Endothelial cell of umbilical vein (primary cell): ENCODE measurements around the gene PKNOX1. TPM values are rescaled to one million over a fixed set of nuclear protein-coding genes. Genes with fewer than 3 reads are reported as not detected.
"Not testable (repeated sequence)": the region's sequence is repeated elsewhere in the genome, so short reads cannot be mapped to it uniquely, and the experiment has no call there.

Experiments
- BruUV-seq: library from RNA; stranded (reverse); fragments of 400-500 nt; replicated peaks from 2 replicates; lab custom pipeline; 2021; lab: Mats Ljungman, UMichigan
- CTCF ChIA-PET: fragments of 300-600, 350-600 bp; sonication (Branson Sonifier 250); formaldehyde crosslinking; loops from one replicate; lab custom pipeline; 2021; ENCODE audit warnings: antibody characterized with exemption, inconsistent platforms; lab: Charles Lee
- POLR2A ChIA-PET: fragments of 300-600, 350-600 bp; sonication (Branson Sonifier 250); formaldehyde crosslinking; loops from one replicate; lab custom pipeline; 2021; ENCODE audit warnings: antibody characterized with exemption, inconsistent platforms; lab: Charles Lee
- DNase-seq: peaks from one replicate; pipeline ENCODE4 v3.0.0-alpha.2; 2011; ENCODE audit warnings: low read depth, low spot score
- FAIRE-seq: peaks from 2 replicates; lab custom pipeline; 2011; peaks lifted over from hg19 to GRCh38; lab: Jason Lieb, UNC
- H2AFZ ChIP-seq: 2 replicates; pipeline ENCODE4 v1.6.0; 2012; ENCODE audit warnings: low read depth, low read length, control low read depth, inconsistent platforms
- H3K27ac ChIP-seq: 2 replicates; pipeline ENCODE4 v1.5.1; 2011; ENCODE audit warnings: low read depth, mild to moderate bottlenecking, control low read depth, low read length, moderate library complexity; ENCODE audit not compliant: insufficient read depth
- H3K27me3 ChIP-seq, 2 experiments: 2 replicates each; pipeline versions ENCODE4 v1.6.0 to v1.6.1; 2011; ENCODE audit warnings: low read length in 2 of 2, mixed read lengths in 1 of 2; ENCODE audit not compliant: control insufficient read depth in 2 of 2, insufficient read depth in 2 of 2
- H3K36me3 ChIP-seq, 2 experiments: 2 replicates in 1 of 2; 3 replicates in 1 of 2; pipeline ENCODE4 v1.5.1; 2011; ENCODE audit warnings: low read length in 2 of 2, mild to moderate bottlenecking in 1 of 2, moderate library complexity in 1 of 2; ENCODE audit not compliant: control insufficient read depth in 2 of 2, insufficient read depth in 2 of 2; ENCODE audit errors: extremely low read depth in 1 of 2
- H3K4me1 ChIP-seq: 3 replicates; pipeline ENCODE4 v1.5.1; 2011; ENCODE audit warnings: mild to moderate bottlenecking, low read length; ENCODE audit not compliant: control insufficient read depth, insufficient read depth; ENCODE audit errors: extremely low read depth
- H3K4me2 ChIP-seq: 2 replicates; pipeline ENCODE4 v1.6.1; 2011; ENCODE audit warnings: low read length, control low read depth, mixed read lengths; ENCODE audit not compliant: insufficient read depth
- H3K4me3 ChIP-seq, 3 experiments: fragments of 200-600 bp in 1 of 3; sonication (generic), shearing (Covaris generic) in 1 of 3; replicated peaks in 1 of 3; 2 replicates each; pipeline ENCODE4 v1.5.1; 2011 to 2016; ENCODE audit warnings: control low read depth in 3 of 3, low read length in 3 of 3, mild to moderate bottlenecking in 2 of 3, inconsistent platforms in 1 of 3, low read depth in 1 of 3, moderate library complexity in 1 of 3; ENCODE audit not compliant: insufficient read depth in 1 of 3
- H3K79me2 ChIP-seq: 2 replicates; pipeline ENCODE4 v1.6.0; 2012; ENCODE audit warnings: low read length, inconsistent platforms; ENCODE audit not compliant: control insufficient read depth, insufficient read depth
- H3K9ac ChIP-seq: replicated peaks from 2 replicates; pipeline ENCODE3; 2011; ENCODE audit warnings: low read length, control low read depth; ENCODE audit not compliant: insufficient read depth; ENCODE audit errors: extremely low read depth
- H3K9me1 ChIP-seq: replicated peaks from 3 replicates; pipeline ENCODE4 v1.6.0; 2011; ENCODE audit warnings: mild to moderate bottlenecking, low read length; ENCODE audit not compliant: control insufficient read depth, insufficient read depth; ENCODE audit errors: extremely low read depth
- H3K9me3 ChIP-seq: replicated peaks from 2 replicates; pipeline ENCODE4 v1.5.1; 2012; ENCODE audit warnings: low read length, inconsistent platforms; ENCODE audit not compliant: control insufficient read depth, insufficient read depth
- H4K20me1 ChIP-seq: replicated peaks from 2 replicates; pipeline ENCODE3; 2011; ENCODE audit warnings: mild to moderate bottlenecking, low read length; ENCODE audit not compliant: control insufficient read depth, insufficient read depth; ENCODE audit errors: extremely low read depth
- CTCF ChIP-seq, 2 donors: IDR thresholded peaks; 1 replicate in 1 of 2; 2 replicates in 1 of 2; pipeline ENCODE4 v1.5.1; 2011; ENCODE audit warnings: low read length in 2 of 2, mild to moderate bottlenecking in 2 of 2, moderate library complexity in 2 of 2, control low read depth in 1 of 2, inconsistent platforms in 1 of 2, low read depth in 1 of 2; ENCODE audit not compliant: insufficient read depth in 1 of 2; ENCODE audit errors: extremely low read depth in 1 of 2
- EZH2 ChIP-seq: IDR thresholded peaks from 2 replicates; pipeline ENCODE4 v1.6.1; 2012; ENCODE audit warnings: borderline replicate concordance, low read depth, mild to moderate bottlenecking, moderate library complexity, low read length, inconsistent platforms; ENCODE audit not compliant: severe bottlenecking
- FOS ChIP-seq: IDR thresholded peaks from 2 replicates; pipeline ENCODE4 v1.6.1; 2011; ENCODE audit warnings: mild to moderate bottlenecking, low read length, moderate library complexity, borderline replicate concordance; ENCODE audit not compliant: insufficient read depth
- GATA2 ChIP-seq: IDR thresholded peaks from 2 replicates; pipeline ENCODE4 v1.7.0; 2011; ENCODE audit warnings: low read depth, mild to moderate bottlenecking, moderate library complexity, mixed read lengths, low read length; ENCODE audit not compliant: insufficient read length, insufficient read depth
- JUN ChIP-seq: IDR thresholded peaks from 2 replicates; pipeline ENCODE4 v1.6.1; 2011; ENCODE audit warnings: borderline replicate concordance, low read depth; ENCODE audit not compliant: insufficient read length, insufficient read depth
- MAX ChIP-seq: IDR thresholded peaks from 2 replicates; pipeline ENCODE4 v1.6.1; 2011; ENCODE audit not compliant: insufficient read depth, insufficient read length
- MYC ChIP-seq: IDR thresholded peaks from one replicate; pipeline ENCODE4 v1.6.1; 2011; ENCODE audit warnings: mild to moderate bottlenecking, low read depth, low read length
- POLR2A ChIP-seq: IDR thresholded peaks from 2 replicates; pipeline ENCODE4 v1.6.1; 2012; ENCODE audit warnings: low read depth, mild to moderate bottlenecking, control low read depth, low read length
- dilution Hi-C: fragments of 300-500 bp; cut with MboI; formaldehyde crosslinking; loops from one replicate; pipeline ENCODE4 v1.15.0; 2019; ENCODE audit warnings: low sequenced_read_pairs; ENCODE audit not compliant: extremely low pct_ligation_motif_present
- intact Hi-C: fragments of 100-400 bp; cut with micrococcal nuclease; formaldehyde crosslinking; loops from one replicate; pipeline ENCODE4 v1.10.0; 2022
- polyA plus RNA-seq, 4 experiments: library from polyadenylated mRNA; depleted of rRNA in 3 of 4; stranded (reverse) in 3 of 4; unstranded in 1 of 4; fragments of >200 nt; gene quantifications; 2 replicates each; pipeline versions ENCODE4 v1.2.1 to v1.2.3, GENCODE V29; 2011 to 2012; ENCODE audit warnings: missing spikeins in 1 of 4
- total RNA-seq: library from RNA; stranded (reverse); gene quantifications from 2 replicates; pipeline ENCODE4 v1.2.3, GENCODE V29; 2021

The PKNOX1 gene
- total and polyA plus RNA-seq, 2 donors (not counting 3 experiments of a cell fraction or from before 2014, with no cell fraction given) = 16.6 to 23.6 TPM

GRCh38 chr21:42989370-42989769 lies 15.0 kb downstream of the PKNOX1 start:
- CTCF ChIA-PET, intact Hi-C loops, dilution Hi-C loops, H3K36me3 ChIP-seq, H3K9me1 ChIP-seq, H3K4me3 ChIP-seq, H3K4me2 ChIP-seq, DNase-seq, H3K27me3 ChIP-seq, H3K9ac ChIP-seq, FAIRE-seq, H2AFZ ChIP-seq, H3K9me3 ChIP-seq, H4K20me1 ChIP-seq, H3K27ac ChIP-seq, BruUV-seq: not testable (repeated sequence)
- Histone ChIP-seq H3K4me1 (peaks cover 18% of the 10 kb centered on the region), H3K79me2 (peaks cover 22% of the 10 kb centered on the region)
- POLR2A ChIA-PET = interaction anchor here (1.1 kb wide), 1 partner anchor 15 kb away, joined by 3 read pairs; the partner anchor contains the start of gene PKNOX1

- H3K9me3 ChIP-seq = no peaks in the 10 kb centered on the region
- H3K4me3 ChIP-seq = no peak overlapping the region
- H3K27me3 ChIP-seq = no peaks in the 10 kb centered on the region
- DNase-seq (no peak), FAIRE-seq (no peak)
- dilution Hi-C loops = no loop called here
- TF ChIP-seq FOS = no peak
- no peak for TF ChIP-seq JUN
- no peak for TF ChIP-seq EZH2
- no peak for TF ChIP-seq MAX
- no peak for TF ChIP-seq CTCF (IDR thresholded peaks at IDR 0.05; ENCODE audit: extremely low read depth in 1 of 2, insufficient read depth in 1 of 2, low read depth in 1 of 2, low read length in 2 of 2)
- TF ChIP-seq MYC = no peak
- no peak for TF ChIP-seq GATA2
- no peak for TF ChIP-seq POLR2A
- H2AFZ ChIP-seq = no peak overlapping the region
- BruUV-seq = no TSS peak
- H3K27ac ChIP-seq = no peak overlapping the region
- H4K20me1 ChIP-seq = no peaks in the 10 kb centered on the region
- POLR2A ChIA-PET = interaction anchor here (1.1 kb wide), 1 partner anchor 16 kb away, joined by 3 read pairs; the partner anchor contains the start of gene PKNOX1
- no peaks in the 10 kb centered on the region for H3K36me3 ChIP-seq
- no peak overlapping the region for H3K9ac ChIP-seq
- CTCF ChIA-PET = interaction anchor here (1.8 kb wide), 1 partner anchor 44 kb away, joined by 7 read pairs; no protein-coding TSS in a partner anchor
- intact Hi-C loops = no loop called here
- no peaks in the 10 kb centered on the region for H3K9me1 ChIP-seq
- H3K4me1 ChIP-seq = peaks cover 18% of the 10 kb centered on the region
- peaks cover 22% of the 10 kb centered on the region for H3K79me2 ChIP-seq
- no peak overlapping the region for H3K4me2 ChIP-seq
Observed at GRCh38 chr21:42989816-42990650, 15.7 kb downstream of the PKNOX1 start.
